Measurements from ENCODE around the gene LCLAT1.

- TF ChIP-seq TAF1 (IDR thresholded peaks at IDR 0.05; ENCODE audit: borderline replicate concordance, insufficient read depth, low read length) (no peak), POLR2AphosphoS5 (IDR thresholded peaks at IDR 0.05; ENCODE audit: low read depth, low read length) (no peak), SIN3A (IDR thresholded peaks at IDR 0.05; ENCODE audit: borderline replicate concordance, insufficient read depth, low read length) (no peak)
These were observed 19.2 kb downstream of the LCLAT1 start for GRCh38 chr2:30466216-30466615.
